Astrocyte of the spinal cord (primary cell): ENCODE measurements around the gene NPLOC4.

Experiments
- DNase-seq: peaks from one replicate; pipeline ENCODE4 v3.0.0; 2011; ENCODE audit warnings: low read depth, low spot score
- H3K4me3 ChIP-seq: 2 replicates; pipeline ENCODE4 v1.5.1; 2011; ENCODE audit warnings: low read depth, mild to moderate bottlenecking, low read length, moderate library complexity
- in situ Hi-C: cut with HindIII; loops from 2 replicates; pipeline ENCODE4 v1.10.0; 2017; ENCODE audit warnings: low sequenced_read_pairs
- TF ChIP-seq, protein P1 (sequence below): IDR thresholded peaks from 2 replicates; pipeline ENCODE4 v1.5.1; 2012; ENCODE audit warnings: low read depth, mild to moderate bottlenecking, low read length, inconsistent platforms

Gene NPLOC4

DNA sequence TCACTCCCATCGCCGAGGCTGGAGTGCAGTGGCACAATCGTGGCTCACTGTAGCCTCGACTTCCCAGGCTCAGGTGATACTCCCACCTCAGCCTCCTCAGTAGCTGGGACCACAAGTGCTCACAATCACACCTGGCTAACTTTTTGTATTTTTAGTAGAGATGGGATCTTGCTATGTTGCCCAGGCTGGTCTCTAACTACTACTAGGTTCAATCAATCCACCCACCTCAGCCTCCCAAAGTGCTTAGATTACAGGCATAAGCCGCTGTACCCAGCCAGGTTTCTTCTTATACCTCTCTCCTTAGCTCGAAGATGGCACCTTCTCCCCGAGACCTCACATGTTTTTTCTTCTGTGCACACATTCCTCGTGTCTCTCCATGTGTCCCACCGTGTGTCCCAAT, 3.1 kb upstream of the NPLOC4 start:
- in situ Hi-C loops: no loop called here
- no peak for DNase-seq
- H3K4me3 ChIP-seq: no peak overlapping the region
- TF ChIP-seq, protein P1, sequence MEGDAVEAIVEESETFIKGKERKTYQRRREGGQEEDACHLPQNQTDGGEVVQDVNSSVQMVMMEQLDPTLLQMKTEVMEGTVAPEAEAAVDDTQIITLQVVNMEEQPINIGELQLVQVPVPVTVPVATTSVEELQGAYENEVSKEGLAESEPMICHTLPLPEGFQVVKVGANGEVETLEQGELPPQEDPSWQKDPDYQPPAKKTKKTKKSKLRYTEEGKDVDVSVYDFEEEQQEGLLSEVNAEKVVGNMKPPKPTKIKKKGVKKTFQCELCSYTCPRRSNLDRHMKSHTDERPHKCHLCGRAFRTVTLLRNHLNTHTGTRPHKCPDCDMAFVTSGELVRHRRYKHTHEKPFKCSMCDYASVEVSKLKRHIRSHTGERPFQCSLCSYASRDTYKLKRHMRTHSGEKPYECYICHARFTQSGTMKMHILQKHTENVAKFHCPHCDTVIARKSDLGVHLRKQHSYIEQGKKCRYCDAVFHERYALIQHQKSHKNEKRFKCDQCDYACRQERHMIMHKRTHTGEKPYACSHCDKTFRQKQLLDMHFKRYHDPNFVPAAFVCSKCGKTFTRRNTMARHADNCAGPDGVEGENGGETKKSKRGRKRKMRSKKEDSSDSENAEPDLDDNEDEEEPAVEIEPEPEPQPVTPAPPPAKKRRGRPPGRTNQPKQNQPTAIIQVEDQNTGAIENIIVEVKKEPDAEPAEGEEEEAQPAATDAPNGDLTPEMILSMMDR: no peak

DNA sequence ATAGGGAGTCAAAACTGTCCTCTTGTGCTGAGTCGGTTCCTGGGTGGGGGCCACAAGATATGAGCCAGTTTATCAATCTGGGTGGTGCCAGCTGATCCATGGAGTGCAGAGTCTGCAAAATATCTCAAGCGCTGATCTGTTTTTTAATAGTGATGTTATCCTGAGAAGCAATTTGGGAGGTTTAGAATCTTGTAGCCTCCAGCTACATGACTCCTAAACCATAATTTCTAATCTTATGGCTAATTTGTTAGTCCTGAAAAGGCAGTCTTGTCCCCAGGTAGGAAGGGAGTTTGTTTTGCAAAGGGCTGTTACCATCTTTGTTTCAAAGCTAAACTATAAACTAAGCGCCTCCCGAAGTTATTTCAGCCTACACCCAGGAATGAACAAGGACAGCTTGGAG, 1.8 kb upstream of the NPLOC4 start:
- no peak overlapping the region for H3K4me3 ChIP-seq
- in situ Hi-C loops: no loop called here
- TF ChIP-seq, protein P1: no peak
- DNase-seq: no peak

DNA sequence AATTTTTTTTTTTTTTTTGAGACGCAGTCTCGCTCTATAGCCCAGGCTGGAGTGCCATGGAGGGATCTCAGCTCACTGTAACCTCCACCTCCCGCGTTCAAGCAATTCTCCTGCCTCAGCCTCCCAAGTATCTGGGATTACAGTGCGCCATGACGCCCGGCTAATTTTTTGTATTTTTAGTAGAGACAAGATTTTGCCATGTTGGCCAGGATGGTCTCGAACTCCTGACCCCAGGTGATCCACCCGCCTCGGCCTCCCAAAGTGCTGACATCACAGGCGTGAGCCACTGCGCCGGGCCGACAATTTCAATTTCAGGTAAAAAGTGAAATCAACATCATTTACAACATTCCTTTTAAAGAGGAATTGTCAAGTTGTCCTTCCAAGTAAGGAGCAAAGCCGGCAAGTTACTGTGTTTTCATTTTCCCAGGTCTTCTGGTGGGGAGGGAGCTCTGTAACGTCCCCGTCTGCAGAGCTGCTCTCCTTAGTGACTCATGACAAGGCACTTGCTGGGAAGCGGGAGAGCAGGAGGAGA, 873 bp downstream of the NPLOC4 start:
- no peak for DNase-seq
- in situ Hi-C loops: no loop called here
- TF ChIP-seq, protein P1: no peak
- peak overlapping the region; percentile 94 for H3K4me3 ChIP-seq

DNA sequence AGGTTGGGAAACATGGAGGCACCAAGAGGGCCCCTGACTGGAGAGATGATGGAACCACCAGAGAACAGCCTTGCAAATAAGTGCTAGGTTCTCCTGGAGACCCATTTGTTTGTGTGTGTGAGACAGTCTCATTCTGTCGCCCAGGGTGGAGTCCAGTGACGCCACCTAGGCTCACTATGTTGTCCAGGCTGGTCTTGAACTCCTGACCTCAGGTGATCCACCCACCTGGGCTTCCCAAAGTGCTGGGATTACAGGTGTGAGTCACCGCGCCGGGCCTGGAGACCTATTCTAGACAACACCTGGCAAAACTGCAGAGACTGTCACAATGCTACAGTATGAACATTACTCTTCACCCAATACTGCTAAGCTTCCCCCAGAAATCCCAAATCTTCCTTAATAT, 1.5 kb downstream of the NPLOC4 start:
- no peak for DNase-seq
- in situ Hi-C loops: no loop called here
- TF ChIP-seq, protein P1: no peak
- peak overlapping the region; percentile 94 for H3K4me3 ChIP-seq

DNA sequence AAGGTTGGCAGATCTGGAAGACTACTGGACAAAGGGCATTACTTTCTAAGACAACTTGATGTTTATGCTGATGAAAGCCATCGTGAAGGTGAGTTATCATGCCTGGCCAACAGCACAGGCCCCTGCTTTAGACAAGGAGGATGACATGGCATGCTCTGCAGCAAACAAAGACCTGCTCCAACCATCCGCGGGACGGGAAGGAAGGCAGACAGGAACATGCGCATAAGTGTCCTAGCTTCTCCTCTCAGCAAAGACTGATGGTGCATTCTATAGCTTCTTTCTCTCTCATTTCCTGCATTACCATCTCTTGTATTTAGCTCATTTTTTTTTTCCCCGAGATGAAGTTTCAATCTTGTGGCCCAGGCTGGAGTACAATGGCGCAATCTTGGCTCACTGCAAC, 5.4 kb downstream of the NPLOC4 start:
- DNase-seq: no peak
- in situ Hi-C loops: no loop called here
- H3K4me3 ChIP-seq: no peak overlapping the region
- TF ChIP-seq, protein P1: no peak

DNA sequence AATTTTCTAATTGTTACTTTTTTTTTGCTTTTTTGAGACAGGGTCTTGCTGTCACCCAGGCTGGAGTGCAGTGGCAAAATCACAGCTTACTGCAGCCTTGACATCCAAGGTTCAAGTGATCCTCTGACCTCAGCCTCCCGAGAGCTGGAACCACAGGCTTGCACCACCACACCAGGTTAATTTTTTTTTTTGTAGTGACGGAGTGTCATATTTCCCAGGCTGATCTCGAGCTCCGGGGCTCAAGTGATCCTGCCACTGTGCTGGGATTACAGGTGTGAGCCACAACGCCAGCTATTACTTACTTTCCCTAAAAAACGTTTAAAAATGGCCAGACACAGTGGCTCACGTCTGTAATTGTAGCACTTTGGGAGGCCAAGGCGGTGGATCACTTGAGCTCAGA, 6.6 kb downstream of the NPLOC4 start:
- no peak overlapping the region for H3K4me3 ChIP-seq
- in situ Hi-C loops: no loop called here
- DNase-seq: no peak
- TF ChIP-seq, protein P1: no peak
